GM10248 (cell line): ENCODE data around the gene NXPE3.

Experiments used
- CTCF ChIA-PET: fragments of 300-600 bp; sonication (Branson Sonifier 250); formaldehyde crosslinking; extraction: SDS; loops from one replicate; lab custom pipeline; 2021; ENCODE audit warnings: antibody characterized with exemption; lab: Yijun Ruan, JAX
- POLR2A ChIA-PET: fragments of 350-650 bp; sonication (Branson Sonifier 250); formaldehyde crosslinking; extraction: SDS; loops from one replicate; lab custom pipeline; 2020; ENCODE audit warnings: antibody characterized with exemption; lab: Yijun Ruan, JAX
- DNase-seq: peaks from one replicate; pipeline ENCODE4 v3.0.0; 2012; ENCODE audit errors: extremely low spot score
- CTCF ChIP-seq: IDR thresholded peaks from 2 replicates; pipeline ENCODE4 v1.5.1; 2012; ENCODE audit warnings: mild to moderate bottlenecking, low read depth; ENCODE audit errors: extremely low read depth, missing control alignments, control extremely low read depth

NXPE3 gene

GRCh38 chr3:101865751-101866509 is 86.9 kb downstream of the NXPE3 start:
- no peak for DNase-seq
- TF ChIP-seq CTCF, result no peak
- ChIA-PET POLR2A (interaction anchor here (1.4 kb wide), 1 partner anchor 16 kb away, joined by 5 read pairs; the partner anchor contains the start of gene NFKBIZ), CTCF (interaction anchor here (0.9 to 1.1 kb wide), 4 partner anchors 10 to 44 kb away, joined by 3 to 4 read pairs (median 4); no protein-coding TSS in a partner anchor)

DNA sequence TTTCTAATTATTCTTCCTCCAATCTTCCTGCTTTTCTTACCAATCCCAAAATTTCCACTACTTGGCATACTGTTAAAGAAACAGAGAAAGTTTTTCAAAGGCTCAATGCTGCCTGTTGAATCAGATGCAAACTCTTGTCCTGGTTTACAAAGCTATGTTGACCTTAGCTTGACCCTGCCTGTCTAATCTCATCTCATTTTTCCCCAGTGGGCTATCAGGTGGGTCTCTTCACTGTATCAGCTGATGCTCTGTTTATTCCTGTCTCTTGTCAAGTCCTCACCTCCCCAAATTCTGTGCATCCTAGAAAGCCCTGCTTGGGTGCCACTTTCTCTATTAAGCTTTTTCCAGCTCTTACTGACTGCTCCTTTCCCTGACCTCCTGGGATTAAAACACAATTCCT is 88.5 kb downstream of the NXPE3 start:
- DNase-seq, result no peak
- TF ChIP-seq CTCF, result no peak
- ChIA-PET CTCF (interaction anchor here (0.8 to 1.7 kb wide), 6 partner anchors 8 to 64 kb away, joined by 3 to 7 read pairs (median 3); no protein-coding TSS in a partner anchor), POLR2A (interaction anchor here (1.2 kb wide), 1 partner anchor 18 kb away, joined by 3 read pairs; the partner anchor contains the start of gene NFKBIZ)

DNA sequence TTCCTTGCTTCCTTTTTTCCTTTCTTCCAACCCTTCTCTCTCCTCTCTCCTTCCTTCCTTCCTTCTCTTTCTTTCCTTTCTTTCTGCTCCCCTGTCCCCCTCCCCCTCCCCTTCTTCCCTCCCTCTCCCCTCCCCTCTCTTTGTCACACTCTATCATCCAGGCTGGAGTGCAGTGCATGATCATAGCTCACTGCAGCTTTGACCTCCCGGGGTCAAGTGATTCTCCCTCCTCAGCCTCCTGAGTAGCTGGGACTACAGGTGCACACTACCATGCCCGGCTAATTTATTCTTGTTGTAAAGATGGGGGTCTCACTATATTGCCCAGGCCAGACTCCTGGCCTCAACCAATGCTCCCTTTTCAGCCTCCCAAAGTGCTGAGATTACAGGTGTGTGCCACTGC is 89.0 kb downstream of the NXPE3 start:
- POLR2A ChIA-PET, result no interaction called here
- CTCF ChIA-PET, result interaction anchor here (0.8 to 1.7 kb wide), 6 partner anchors 11 to 358 kb away, joined by 3 to 7 read pairs (median 3); no protein-coding TSS in a partner anchor
- no peak for DNase-seq
- no peak for TF ChIP-seq CTCF

GRCh38 chr3:101868534-101869464 is 89.8 kb downstream of the NXPE3 start:
- ChIA-PET POLR2A (no interaction called here), CTCF (interaction anchor here (1.2 to 1.7 kb wide), 2 partner anchors 14 to 357 kb away, joined by 4 to 7 read pairs; no protein-coding TSS in a partner anchor)
- DNase-seq, result no peak
- TF ChIP-seq CTCF, result no peak

- POLR2A ChIA-PET, result interaction anchor here (0.8 kb wide), 1 partner anchor 21 kb away, joined by 3 read pairs; the partner anchor contains the start of gene NFKBIZ
- no peak for TF ChIP-seq CTCF
- DNase-seq, result no peak
- CTCF ChIA-PET, result interaction anchor here (1.2 kb wide), 1 partner anchor 67 kb away, joined by 3 read pairs; no protein-coding TSS in a partner anchor
Observed at GRCh38 chr3:101870138-101870537, 91.1 kb downstream of the NXPE3 start.

- DNase-seq, result no peak
- TF ChIP-seq CTCF, result no peak
- ChIA-PET POLR2A (no interaction called here), CTCF (interaction anchor here (1.3 to 1.5 kb wide), 2 partner anchors 10 kb away, joined by 4 read pairs; no protein-coding TSS in a partner anchor)
Observed at GRCh38 chr3:101873619-101874018, 94.6 kb downstream of the NXPE3 start.
